ELR (cell line): ENCODE data around the gene IREB2.
"Not testable (repeated sequence)": the region's sequence is repeated elsewhere in the genome, so short reads cannot be mapped to it uniquely, and the experiment has no call there.

Experiments
- DNase-seq: peaks from one replicate; pipeline ENCODE4 v3.0.0-alpha.2; 2015; ENCODE audit warnings: low read depth

The IREB2 gene, protein sequence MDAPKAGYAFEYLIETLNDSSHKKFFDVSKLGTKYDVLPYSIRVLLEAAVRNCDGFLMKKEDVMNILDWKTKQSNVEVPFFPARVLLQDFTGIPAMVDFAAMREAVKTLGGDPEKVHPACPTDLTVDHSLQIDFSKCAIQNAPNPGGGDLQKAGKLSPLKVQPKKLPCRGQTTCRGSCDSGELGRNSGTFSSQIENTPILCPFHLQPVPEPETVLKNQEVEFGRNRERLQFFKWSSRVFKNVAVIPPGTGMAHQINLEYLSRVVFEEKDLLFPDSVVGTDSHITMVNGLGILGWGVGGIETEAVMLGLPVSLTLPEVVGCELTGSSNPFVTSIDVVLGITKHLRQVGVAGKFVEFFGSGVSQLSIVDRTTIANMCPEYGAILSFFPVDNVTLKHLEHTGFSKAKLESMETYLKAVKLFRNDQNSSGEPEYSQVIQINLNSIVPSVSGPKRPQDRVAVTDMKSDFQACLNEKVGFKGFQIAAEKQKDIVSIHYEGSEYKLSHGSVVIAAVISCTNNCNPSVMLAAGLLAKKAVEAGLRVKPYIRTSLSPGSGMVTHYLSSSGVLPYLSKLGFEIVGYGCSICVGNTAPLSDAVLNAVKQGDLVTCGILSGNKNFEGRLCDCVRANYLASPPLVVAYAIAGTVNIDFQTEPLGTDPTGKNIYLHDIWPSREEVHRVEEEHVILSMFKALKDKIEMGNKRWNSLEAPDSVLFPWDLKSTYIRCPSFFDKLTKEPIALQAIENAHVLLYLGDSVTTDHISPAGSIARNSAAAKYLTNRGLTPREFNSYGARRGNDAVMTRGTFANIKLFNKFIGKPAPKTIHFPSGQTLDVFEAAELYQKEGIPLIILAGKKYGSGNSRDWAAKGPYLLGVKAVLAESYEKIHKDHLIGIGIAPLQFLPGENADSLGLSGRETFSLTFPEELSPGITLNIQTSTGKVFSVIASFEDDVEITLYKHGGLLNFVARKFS

DNA sequence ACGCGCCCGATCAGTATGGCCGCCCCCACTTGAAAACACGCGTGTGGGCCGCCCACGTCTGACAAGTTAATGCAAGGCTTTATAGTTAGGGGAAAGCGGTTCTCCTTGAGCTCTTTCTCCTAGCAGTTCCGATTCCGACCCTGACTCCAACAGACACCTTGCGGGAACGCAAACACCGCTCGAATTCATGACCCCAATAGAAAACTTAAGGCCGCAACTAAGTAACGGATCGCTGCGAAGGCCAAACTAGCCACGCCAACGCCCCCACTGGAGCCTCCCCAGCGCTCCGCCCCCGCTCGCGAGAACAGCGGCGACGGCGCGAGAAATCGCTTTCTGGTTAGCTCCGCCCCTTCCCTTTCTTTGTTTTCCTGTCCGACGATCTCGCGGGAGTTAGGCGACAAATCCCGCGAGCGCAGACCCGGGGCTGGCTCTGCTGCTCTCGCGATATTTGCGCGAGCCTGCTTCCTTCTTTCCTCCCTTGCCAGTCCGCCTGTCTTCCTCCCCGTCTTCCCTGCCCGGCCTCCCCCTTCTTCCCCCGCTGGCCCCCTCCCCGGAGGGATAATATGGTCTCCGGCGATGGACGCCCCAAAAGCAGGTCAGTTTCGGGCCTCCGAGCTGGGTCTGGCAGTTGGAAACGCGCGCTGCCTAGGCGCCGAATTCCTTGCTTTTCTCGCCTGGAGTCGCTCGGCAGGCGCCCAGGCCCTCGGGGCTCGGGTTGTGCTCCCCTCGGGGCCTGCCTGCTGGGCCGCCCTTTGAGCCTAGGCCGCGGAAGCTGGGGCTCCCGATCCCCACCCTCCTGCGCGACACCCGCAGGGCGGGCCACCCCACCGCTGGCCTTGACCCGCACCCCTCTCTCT, at the start of gene IREB2:
Gene IREB2 (plus strand): TSS at position 455 of the 857 bp plus-strand sequence. CDS start 122 bp downstream, at position 577.
- DNase-seq = peak; percentile 97

DNA sequence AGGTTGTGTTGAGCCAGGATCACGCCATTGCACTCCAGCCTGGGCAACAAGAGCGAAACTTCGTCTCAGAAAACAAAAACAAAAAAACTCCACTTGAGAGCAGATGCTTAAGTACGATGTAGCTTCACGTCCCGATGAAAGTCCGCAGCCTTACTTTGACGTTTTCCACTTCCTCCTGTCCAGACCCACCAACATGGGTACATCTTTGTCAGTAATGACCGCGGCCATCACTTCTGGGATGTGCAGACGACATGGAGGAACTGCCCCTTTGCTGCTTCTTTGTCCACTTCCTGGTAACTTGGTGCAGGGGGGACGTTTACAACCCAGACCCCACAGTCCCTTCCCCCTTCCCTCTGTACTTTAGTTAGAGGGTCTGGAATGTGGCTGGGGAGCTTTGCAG, 49.2 kb upstream of the IREB2 start:
- DNase-seq = no peak

DNA sequence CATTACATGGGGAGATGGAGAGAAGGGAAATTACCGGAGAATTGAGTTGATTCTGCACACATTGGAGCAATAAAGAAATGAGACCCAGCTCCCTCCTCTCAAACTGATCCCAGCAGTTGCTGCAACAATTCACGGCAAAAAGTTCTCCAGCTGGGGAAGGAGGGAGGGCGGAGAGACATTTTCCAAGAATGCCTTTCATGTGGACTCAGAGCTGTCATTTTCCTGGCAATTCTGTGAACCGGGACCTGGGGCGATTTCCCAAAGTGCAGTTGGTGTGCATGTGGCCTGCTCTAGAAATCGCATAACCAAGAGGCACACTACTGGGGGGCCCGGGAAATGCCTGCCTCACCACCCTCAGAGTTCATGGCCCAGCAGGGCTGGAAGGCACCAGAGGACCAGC, 48.7 kb upstream of the IREB2 start:
- DNase-seq = no peak

DNA sequence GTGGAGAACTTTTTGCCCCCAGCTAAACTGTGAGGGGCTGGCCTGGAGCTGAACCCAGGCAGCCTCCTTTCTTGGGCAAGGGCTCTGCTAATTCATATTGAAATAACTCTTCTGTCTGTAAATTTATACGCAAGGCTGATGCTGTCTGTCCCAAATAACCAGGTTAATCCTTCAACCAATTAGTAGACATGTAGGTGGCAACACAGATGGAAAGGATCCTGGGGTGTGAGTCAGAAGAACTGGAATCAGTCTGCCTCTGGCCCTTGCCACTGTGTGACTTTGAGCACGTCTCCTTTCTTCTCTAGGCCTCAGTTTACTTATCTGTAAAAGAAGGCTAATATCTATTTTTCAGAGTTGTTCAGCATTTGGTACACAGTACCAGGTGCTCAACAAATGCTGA, 48.3 kb upstream of the IREB2 start:
- DNase-seq = no peak

DNA sequence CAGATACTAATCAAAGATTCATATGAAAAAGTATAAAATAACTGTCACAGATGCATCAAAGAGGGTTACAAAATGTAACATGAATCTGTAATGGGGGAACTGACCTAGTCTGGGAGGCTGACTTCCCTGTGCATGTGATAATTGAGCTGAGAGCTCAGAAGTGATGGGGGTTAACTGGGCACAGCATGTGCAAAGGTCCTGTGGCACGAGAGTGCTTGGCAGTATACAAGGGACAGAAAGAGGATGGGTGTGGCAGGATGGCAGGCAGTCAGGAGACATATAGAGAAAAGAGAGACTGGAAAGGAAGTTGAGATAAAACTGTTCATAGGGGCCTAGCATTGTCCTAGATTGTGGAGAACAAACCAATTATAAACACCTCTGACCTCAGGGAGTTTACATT, 47.8 kb upstream of the IREB2 start:
- no peak for DNase-seq

GRCh38 chr15:78390826-78391225, 47.2 kb upstream of the IREB2 start:
- peak; percentile 52 for DNase-seq

GRCh38 chr15:78391781-78392180, 46.2 kb upstream of the IREB2 start:
- DNase-seq = no peak

- DNase-seq = no peak
Observed at GRCh38 chr15:78392430-78392829, 45.6 kb upstream of the IREB2 start.

GRCh38 chr15:78393137-78393536, 44.9 kb upstream of the IREB2 start:
- DNase-seq = no peak

DNA sequence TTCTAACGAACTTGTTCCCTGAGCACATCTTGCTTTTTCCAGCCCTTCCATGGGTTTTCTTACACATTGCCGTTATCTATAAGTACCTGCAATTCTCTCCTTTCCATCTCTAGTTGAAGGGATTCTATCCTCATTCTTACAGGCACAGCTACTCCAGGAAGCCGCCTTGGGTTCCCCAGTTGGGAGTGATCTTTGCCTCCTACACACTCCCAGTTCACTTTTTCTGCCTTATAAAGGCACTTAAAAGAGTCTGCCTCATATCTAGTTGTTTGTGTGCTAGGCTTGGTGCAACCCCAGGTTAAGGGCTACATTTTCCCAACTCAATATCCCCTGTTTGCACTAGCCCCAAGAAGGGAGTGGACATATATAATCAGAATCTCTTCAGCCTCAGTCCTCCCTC, 44.0 kb upstream of the IREB2 start:
- no peak for DNase-seq

- no peak for DNase-seq
Observed at GRCh38 chr15:78394981-78395616, 42.9 kb upstream of the IREB2 start.

- no peak for DNase-seq
Observed at GRCh38 chr15:78396186-78396814, 41.7 kb upstream of the IREB2 start.

- no peak for DNase-seq
Observed at GRCh38 chr15:78396976-78397375, 41.0 kb upstream of the IREB2 start.

DNA sequence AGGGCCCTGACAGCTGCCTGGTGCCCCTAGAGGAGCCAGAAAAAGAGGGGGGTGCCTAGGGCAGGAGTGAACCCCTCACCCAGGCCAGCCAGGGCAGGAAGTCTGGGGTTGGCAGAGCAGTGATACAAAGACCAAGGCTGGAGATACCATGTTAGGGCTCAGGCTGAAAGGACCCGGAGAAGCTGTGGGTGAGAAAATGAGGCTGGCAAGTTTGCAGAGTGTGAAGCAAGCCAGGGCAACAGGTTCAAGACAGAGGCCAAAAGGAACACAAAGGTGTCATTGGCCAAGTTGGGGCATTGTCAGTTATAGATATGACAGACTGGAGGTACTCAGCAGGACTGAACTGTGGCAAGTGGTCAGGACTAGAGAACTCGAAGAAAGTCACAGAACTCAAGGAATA, 40.6 kb upstream of the IREB2 start:
- DNase-seq = no peak

- no peak for DNase-seq
Observed at GRCh38 chr15:78398076-78398825, 39.8 kb upstream of the IREB2 start.

- DNase-seq = no peak
Observed at GRCh38 chr15:78399091-78399490, 38.9 kb upstream of the IREB2 start.

DNA sequence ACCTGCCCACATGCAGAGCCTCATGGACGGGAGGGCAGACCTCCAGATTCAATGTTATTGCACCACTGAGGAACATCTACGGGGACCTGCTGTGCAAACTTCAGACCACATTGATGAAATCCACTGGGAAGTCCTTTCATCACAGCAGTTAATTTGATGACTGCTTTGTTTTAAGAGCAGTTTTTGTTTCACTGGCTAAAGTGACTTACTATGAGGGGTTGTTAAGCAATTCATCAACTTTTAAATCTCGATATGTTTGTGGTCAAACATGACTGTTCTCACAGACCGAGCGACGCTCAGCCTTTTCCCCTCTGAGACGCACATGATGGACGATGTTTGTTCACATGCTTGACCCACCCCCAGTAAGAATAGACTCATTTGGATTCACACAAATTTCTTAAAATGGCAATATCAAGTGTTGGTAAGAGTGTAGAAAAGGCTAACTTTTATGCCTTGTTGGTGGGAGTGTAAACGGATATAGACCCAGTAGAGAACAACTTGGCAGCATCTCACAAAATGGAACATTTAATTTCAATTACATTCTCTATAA, 35.9 kb upstream of the IREB2 start:
- no peak for DNase-seq

GRCh38 chr15:78404125-78404524, 33.9 kb upstream of the IREB2 start:
- DNase-seq = no peak

DNA sequence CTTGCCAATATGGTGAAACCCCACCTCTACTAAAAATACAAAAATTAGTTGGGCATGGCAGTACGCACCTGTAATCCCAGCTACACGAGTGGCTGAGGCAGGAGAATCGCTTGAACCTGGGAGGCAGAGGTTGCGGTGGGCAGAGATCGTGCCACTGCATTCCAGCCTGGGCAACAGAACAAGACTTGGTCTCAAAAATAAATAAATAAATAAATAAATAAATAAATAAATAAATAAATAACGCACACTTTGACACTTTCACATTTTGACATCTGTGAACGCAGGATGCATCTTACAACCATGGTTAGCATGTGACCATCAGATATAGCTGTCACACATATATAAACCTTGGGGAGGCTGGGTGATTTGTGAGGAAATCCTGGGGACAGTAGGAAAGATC, 33.2 kb upstream of the IREB2 start:
- not testable (repeated sequence) for DNase-seq

DNA sequence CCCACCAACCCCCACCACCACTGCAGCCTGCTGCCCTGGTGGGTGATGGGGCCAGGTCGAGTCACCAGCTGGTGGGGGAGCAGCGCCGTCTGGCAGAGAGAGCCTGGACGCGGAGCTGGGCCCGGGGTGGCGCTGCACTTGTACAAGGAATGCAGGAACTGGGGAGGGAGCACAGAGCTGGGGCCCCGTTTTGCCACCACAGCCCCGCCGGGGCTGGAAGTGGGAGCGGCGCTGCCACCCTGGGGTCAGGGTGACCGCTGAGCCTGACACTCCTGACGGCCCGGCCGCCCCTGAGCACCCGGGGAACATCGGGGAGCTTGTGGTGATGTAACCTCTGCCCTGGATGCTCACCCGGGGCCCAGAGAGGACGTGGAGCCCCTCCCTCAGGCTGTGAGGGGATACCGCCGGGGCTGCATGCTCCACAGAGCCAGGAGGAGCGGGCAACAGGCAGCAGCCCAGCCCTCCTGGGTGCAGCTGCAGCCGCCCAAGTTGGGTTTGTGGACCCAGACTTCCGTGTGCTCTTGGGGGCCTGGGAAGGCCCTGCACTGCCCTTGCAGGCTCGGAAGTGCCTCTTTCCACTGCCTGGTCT, 32.6 kb upstream of the IREB2 start:
- no peak for DNase-seq
